ENCODE results near the gene LMOD2. TPM values are rescaled to one million over a fixed set of nuclear protein-coding genes. Genes with fewer than 3 reads are reported as not detected.

The LMOD2 gene
- total RNA-seq, 1 donor from 2014 or later: not detected

GRCh38 chr7:123627851-123628250 is 27.8 kb upstream of the LMOD2 start:
- Histone ChIP-seq H3K36me3 (ENCODE audit: insufficient read depth, low read length) (no peaks in the 10 kb centered on the region), H3K79me2 (ENCODE audit: insufficient read depth, low read length) (no peaks in the 10 kb centered on the region), H3K27me3 (ENCODE audit: insufficient read depth, low read length) (no peaks in the 10 kb centered on the region), H3K4me1 (ENCODE audit: insufficient read depth, low read length) (no peaks in the 10 kb centered on the region), H4K20me1 (ENCODE audit: insufficient read depth, low read length) (no peaks in the 10 kb centered on the region), H3K9ac (ENCODE audit: low read length) (no peak overlapping the region), H3K4me2 (ENCODE audit: low read length) (no peak overlapping the region), H3K9me3 (ENCODE audit: insufficient read depth, low read depth, low read length) (no peaks in the 10 kb centered on the region), H2AFZ (ENCODE audit: low read depth, low read length) (no peak overlapping the region), H3K27ac (ENCODE audit: low read depth, low read length) (no peak overlapping the region), H3K4me3 (ENCODE audit: insufficient read depth, low read depth, low read length) (no peak overlapping the region)
- no peak for TF ChIP-seq CTCF (IDR thresholded peaks at IDR 0.05; ENCODE audit: insufficient read depth, low read depth, low read length)
- TF ChIP-seq EZH2 (IDR thresholded peaks at IDR 0.05; ENCODE audit: insufficient read depth, low read length): no peak
- Mint-ChIP-seq H3K36me3 (ENCODE audit: low read depth, unreplicated experiment) (no peaks in the 10 kb centered on the region), H3K27me3 (ENCODE audit: low read depth, unreplicated experiment) (no peaks in the 10 kb centered on the region), H3K9me3 (ENCODE audit: unreplicated experiment) (no peaks in the 10 kb centered on the region), H3K27ac (ENCODE audit: unreplicated experiment) (no peak overlapping the region), H3K4me1 (ENCODE audit: low read depth, unreplicated experiment) (peaks cover under 1% of the 10 kb centered on the region), H3K4me3 (ENCODE audit: unreplicated experiment) (no peak overlapping the region)
- FAIRE-seq: no peak
- DNase-seq (ENCODE audit: low read depth): no peak

- Mint-ChIP-seq H3K27ac (ENCODE audit: unreplicated experiment) (no peak overlapping the region), H3K4me1 (ENCODE audit: low read depth, unreplicated experiment) (peaks cover 9% of the 10 kb centered on the region), H3K27me3 (ENCODE audit: low read depth, unreplicated experiment) (no peaks in the 10 kb centered on the region), H3K9me3 (ENCODE audit: unreplicated experiment) (no peaks in the 10 kb centered on the region), H3K36me3 (ENCODE audit: low read depth, unreplicated experiment) (no peaks in the 10 kb centered on the region), H3K4me3 (ENCODE audit: unreplicated experiment) (no peak overlapping the region)
- TF ChIP-seq CTCF (IDR thresholded peaks at IDR 0.05; ENCODE audit: insufficient read depth, low read depth, low read length) (no peak), EZH2 (IDR thresholded peaks at IDR 0.05; ENCODE audit: insufficient read depth, low read length) (no peak)
- Histone ChIP-seq H3K4me2 (ENCODE audit: low read length) (no peak overlapping the region), H3K9me3 (ENCODE audit: insufficient read depth, low read depth, low read length) (no peaks in the 10 kb centered on the region), H3K4me1 (ENCODE audit: insufficient read depth, low read length) (peaks cover 6% of the 10 kb centered on the region), H3K9ac (ENCODE audit: low read length) (no peak overlapping the region), H3K36me3 (ENCODE audit: insufficient read depth, low read length) (no peaks in the 10 kb centered on the region), H2AFZ (ENCODE audit: low read depth, low read length) (no peak overlapping the region), H3K27ac (ENCODE audit: low read depth, low read length) (no peak overlapping the region), H4K20me1 (ENCODE audit: insufficient read depth, low read length) (no peaks in the 10 kb centered on the region), H3K79me2 (ENCODE audit: insufficient read depth, low read length) (no peaks in the 10 kb centered on the region), H3K27me3 (ENCODE audit: insufficient read depth, low read length) (no peaks in the 10 kb centered on the region), H3K4me3 (ENCODE audit: insufficient read depth, low read depth, low read length) (no peak overlapping the region)
- DNase-seq (ENCODE audit: low read depth) (no peak), FAIRE-seq (no peak)
Observed at GRCh38 chr7:123628829-123629228, 26.8 kb upstream of the LMOD2 start.

GRCh38 chr7:123629281-123629680 is 26.4 kb upstream of the LMOD2 start:
- H3K9me3 Mint-ChIP-seq (ENCODE audit: unreplicated experiment): no peaks in the 10 kb centered on the region
- no peak for TF ChIP-seq EZH2 (IDR thresholded peaks at IDR 0.05; ENCODE audit: insufficient read depth, low read length)
- no peak for TF ChIP-seq CTCF (IDR thresholded peaks at IDR 0.05; ENCODE audit: insufficient read depth, low read depth, low read length)
- no peak overlapping the region for H3K4me3 ChIP-seq (ENCODE audit: insufficient read depth, low read depth, low read length)
- no peak for DNase-seq (ENCODE audit: low read depth)
- H4K20me1 ChIP-seq (ENCODE audit: insufficient read depth, low read length): no peaks in the 10 kb centered on the region
- no peak overlapping the region for H3K4me2 ChIP-seq (ENCODE audit: low read length)
- no peak overlapping the region for H3K4me3 Mint-ChIP-seq (ENCODE audit: unreplicated experiment)
- H3K4me1 ChIP-seq (ENCODE audit: insufficient read depth, low read length): peaks cover 9% of the 10 kb centered on the region
- no peak for FAIRE-seq
- no peaks in the 10 kb centered on the region for H3K36me3 Mint-ChIP-seq (ENCODE audit: low read depth, unreplicated experiment)
- H3K9ac ChIP-seq (ENCODE audit: low read length): no peak overlapping the region
- H3K27ac ChIP-seq (ENCODE audit: low read depth, low read length): no peak overlapping the region
- no peaks in the 10 kb centered on the region for H3K79me2 ChIP-seq (ENCODE audit: insufficient read depth, low read length)
- no peak overlapping the region for H3K27ac Mint-ChIP-seq (ENCODE audit: unreplicated experiment)
- H3K27me3 ChIP-seq (ENCODE audit: insufficient read depth, low read length): no peaks in the 10 kb centered on the region
- no peaks in the 10 kb centered on the region for H3K9me3 ChIP-seq (ENCODE audit: insufficient read depth, low read depth, low read length)
- peaks cover 13% of the 10 kb centered on the region for H3K4me1 Mint-ChIP-seq (ENCODE audit: low read depth, unreplicated experiment)
- H3K27me3 Mint-ChIP-seq (ENCODE audit: low read depth, unreplicated experiment): no peaks in the 10 kb centered on the region
- no peak overlapping the region for H2AFZ ChIP-seq (ENCODE audit: low read depth, low read length)
- H3K36me3 ChIP-seq (ENCODE audit: insufficient read depth, low read length): no peaks in the 10 kb centered on the region
